K562 (cell line): ENCODE data around the gene RNASEH2A. TPM values are rescaled to one million over a fixed set of nuclear protein-coding genes. Genes with fewer than 3 reads are reported as not detected.

Experiments
- AFF1 ChIP-seq, 2 experiments: fragments of 450-650 bp; IDR thresholded peaks; 2 replicates each; pipeline ENCODE4 v1.6.1; 2018; ENCODE audit warnings: mild to moderate bottlenecking in 2 of 2, low read depth in 1 of 2; ENCODE audit not compliant: partially characterized antibody in 2 of 2
- CAMTA2 ChIP-seq: fragments of 250-450 bp; sonication (Bioruptor Pico); conservative IDR thresholded peaks from 2 replicates; pipeline ENCODE4 v1.5.1; 2022
- CTCF ChIP-seq, 3 experiments: IDR thresholded peaks in 2 of 3; conservative IDR thresholded peaks in 1 of 3; 2 replicates each; pipeline ENCODE4 v1.5.1; 2011 to 2012; ENCODE audit warnings: low read length in 3 of 3, mild to moderate bottlenecking in 3 of 3, control low read depth in 2 of 3, improper control_type of control experiment in 1 of 3, inconsistent platforms in 1 of 3, low read depth in 1 of 3, mixed read lengths in 1 of 3, moderate library complexity in 1 of 3; ENCODE audit not compliant: insufficient read depth in 2 of 3
- ETV1 ChIP-seq: fragments of 450-650 bp; conservative IDR thresholded peaks from 2 replicates; pipeline ENCODE4 v1.6.1; 2016; ENCODE audit warnings: missing genetic modification characterization, control low read depth, low read depth, missing compliant biosample characterization
- HDAC3 ChIP-seq: fragments of 450-650 bp; IDR thresholded peaks from 2 replicates; pipeline ENCODE4 v1.6.1; 2018; ENCODE audit warnings: borderline replicate concordance, mild to moderate bottlenecking, moderate library complexity; ENCODE audit not compliant: partially characterized antibody
- KAT8 ChIP-seq: fragments of 450-650 bp; IDR thresholded peaks from 2 replicates; pipeline ENCODE4 v1.6.1; 2016; ENCODE audit warnings: low read depth, mild to moderate bottlenecking
- KDM2B ChIP-seq: fragments of 250-450 bp; sonication (Bioruptor Pico); IDR thresholded peaks from 2 replicates; pipeline ENCODE4 v1.8.0; 2021; ENCODE audit warnings: mild to moderate bottlenecking, moderate library complexity
- MEF2D ChIP-seq: conservative IDR thresholded peaks from 2 replicates; pipeline ENCODE4 v1.6.1; 2016; ENCODE audit warnings: low read depth, missing genetic modification characterization, missing compliant biosample characterization
- NCOR1 ChIP-seq: fragments of 450-650 bp; IDR thresholded peaks from 2 replicates; pipeline ENCODE4 v1.6.1; 2016; ENCODE audit warnings: mild to moderate bottlenecking, moderate library complexity
- POLR2B ChIP-seq: fragments of 450-650 bp; IDR thresholded peaks from 2 replicates; pipeline ENCODE4 v1.6.1; 2018; ENCODE audit warnings: low read depth; ENCODE audit not compliant: partially characterized antibody
- RBM14 ChIP-seq: fragments of 200-400 bp; formaldehyde crosslinking; IDR thresholded peaks from 2 replicates; pipeline ENCODE4 v1.6.1; 2018; ENCODE audit warnings: low read depth, mild to moderate bottlenecking, low read length, moderate library complexity, borderline replicate concordance; ENCODE audit not compliant: insufficient read depth
- TARDBP ChIP-seq: fragments of 450-650 bp; IDR thresholded peaks from 2 replicates; pipeline ENCODE4 v1.6.1; 2016
- ZNF408 ChIP-seq: fragments of 250-450 bp; sonication (Bioruptor Pico); IDR thresholded peaks from 2 replicates; pipeline ENCODE4 v1.4.0; 2020; ENCODE audit warnings: low read depth, mild to moderate bottlenecking, moderate library complexity
- polyA plus RNA-seq, 8 experiments: library from polyadenylated mRNA; depleted of rRNA in 4 of 8; stranded (reverse) in 5 of 8; unstranded in 3 of 8; fragments of >200 nt; fragmentation: Nextera tagmentation in 2 of 8; fragmentation: Illumina TruSeq in 1 of 8; extraction: Ambion mirVana in 2 of 8; extraction: Trizol in 1 of 8; gene quantifications; 2 replicates each; pipeline versions ENCODE4 v1.2.1 to v1.2.3, GENCODE V29; 2011 to 2014; ENCODE audit warnings: inconsistent platforms in 1 of 8, missing spikeins in 1 of 8
- total RNA-seq, 7 experiments: library from RNA; depleted of rRNA in 6 of 7; stranded (reverse); fragments of >200 nt in 6 of 7; fragmentation: Illumina TruSeq in 2 of 7; extraction: Trizol in 2 of 7; gene quantifications; 2 replicates each; pipeline versions ENCODE4 v1.2.1 to v1.2.3, GENCODE V29; 2011 to 2021; ENCODE audit warnings: low replicate concordance in 1 of 7
- TF ChIP-seq, protein P1 (sequence below): sonication (generic); formaldehyde crosslinking; IDR thresholded peaks from 2 replicates; pipeline ENCODE4 v1.4.0; 2020; ENCODE audit warnings: mild to moderate bottlenecking, missing genetic modification reagents
- TF ChIP-seq, protein P2 (sequence below): fragments of 250-450 bp; sonication (Bioruptor Pico); IDR thresholded peaks from 2 replicates; pipeline ENCODE4 v1.5.0; 2021; ENCODE audit warnings: mild to moderate bottlenecking, moderate library complexity

The RNASEH2A gene
- total and polyA plus RNA-seq, 9 of the 15 experiments (the other 6 are each of a cell fraction or from before 2014, with no cell fraction given), result 22.3 to 78.0 (median 61.7) TPM

GRCh38 chr19:12801466-12802266, 4.7 kb upstream of the RNASEH2A start, which contains the start of the genes PRDX2 and THSD8 (continued):
- TF ChIP-seq ETV1 (no peak), ZNF408 (CRISPR knock-in tag) (no peak), TARDBP (no peak), MEF2D (tag) (no peak), AFF1 (IDR thresholded peaks at IDR 0.05; ENCODE audit: low read depth in 1 of 2, partially characterized antibody in 2 of 2) (peak in 1 of 2 experiments; percentile 44), CTCF (IDR thresholded peaks at IDR 0.05 in 2 of 3, conservative IDR thresholded peaks at IDR 0.05 in 1 of 3; ENCODE audit: insufficient read depth in 2 of 3, low read depth in 1 of 3, low read length in 3 of 3) (no peak), HDAC3 (no peak), RBM14 (no peak), CAMTA2 (CRISPR knock-in tag) (no peak), KAT8 (no peak), KDM2B (CRISPR knock-in tag) (no peak; the same call in 1 of the 2 replicates), POLR2B (peak; percentile 88), NCOR1 (no peak)
- TF ChIP-seq, protein P1, sequence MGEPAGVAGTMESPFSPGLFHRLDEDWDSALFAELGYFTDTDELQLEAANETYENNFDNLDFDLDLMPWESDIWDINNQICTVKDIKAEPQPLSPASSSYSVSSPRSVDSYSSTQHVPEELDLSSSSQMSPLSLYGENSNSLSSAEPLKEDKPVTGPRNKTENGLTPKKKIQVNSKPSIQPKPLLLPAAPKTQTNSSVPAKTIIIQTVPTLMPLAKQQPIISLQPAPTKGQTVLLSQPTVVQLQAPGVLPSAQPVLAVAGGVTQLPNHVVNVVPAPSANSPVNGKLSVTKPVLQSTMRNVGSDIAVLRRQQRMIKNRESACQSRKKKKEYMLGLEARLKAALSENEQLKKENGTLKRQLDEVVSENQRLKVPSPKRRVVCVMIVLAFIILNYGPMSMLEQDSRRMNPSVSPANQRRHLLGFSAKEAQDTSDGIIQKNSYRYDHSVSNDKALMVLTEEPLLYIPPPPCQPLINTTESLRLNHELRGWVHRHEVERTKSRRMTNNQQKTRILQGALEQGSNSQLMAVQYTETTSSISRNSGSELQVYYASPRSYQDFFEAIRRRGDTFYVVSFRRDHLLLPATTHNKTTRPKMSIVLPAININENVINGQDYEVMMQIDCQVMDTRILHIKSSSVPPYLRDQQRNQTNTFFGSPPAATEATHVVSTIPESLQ (CRISPR knock-in tag), result 0 out of 2 replicates have a peak, but pooled peaks have one; percentile 13
- TF ChIP-seq, protein P2, sequence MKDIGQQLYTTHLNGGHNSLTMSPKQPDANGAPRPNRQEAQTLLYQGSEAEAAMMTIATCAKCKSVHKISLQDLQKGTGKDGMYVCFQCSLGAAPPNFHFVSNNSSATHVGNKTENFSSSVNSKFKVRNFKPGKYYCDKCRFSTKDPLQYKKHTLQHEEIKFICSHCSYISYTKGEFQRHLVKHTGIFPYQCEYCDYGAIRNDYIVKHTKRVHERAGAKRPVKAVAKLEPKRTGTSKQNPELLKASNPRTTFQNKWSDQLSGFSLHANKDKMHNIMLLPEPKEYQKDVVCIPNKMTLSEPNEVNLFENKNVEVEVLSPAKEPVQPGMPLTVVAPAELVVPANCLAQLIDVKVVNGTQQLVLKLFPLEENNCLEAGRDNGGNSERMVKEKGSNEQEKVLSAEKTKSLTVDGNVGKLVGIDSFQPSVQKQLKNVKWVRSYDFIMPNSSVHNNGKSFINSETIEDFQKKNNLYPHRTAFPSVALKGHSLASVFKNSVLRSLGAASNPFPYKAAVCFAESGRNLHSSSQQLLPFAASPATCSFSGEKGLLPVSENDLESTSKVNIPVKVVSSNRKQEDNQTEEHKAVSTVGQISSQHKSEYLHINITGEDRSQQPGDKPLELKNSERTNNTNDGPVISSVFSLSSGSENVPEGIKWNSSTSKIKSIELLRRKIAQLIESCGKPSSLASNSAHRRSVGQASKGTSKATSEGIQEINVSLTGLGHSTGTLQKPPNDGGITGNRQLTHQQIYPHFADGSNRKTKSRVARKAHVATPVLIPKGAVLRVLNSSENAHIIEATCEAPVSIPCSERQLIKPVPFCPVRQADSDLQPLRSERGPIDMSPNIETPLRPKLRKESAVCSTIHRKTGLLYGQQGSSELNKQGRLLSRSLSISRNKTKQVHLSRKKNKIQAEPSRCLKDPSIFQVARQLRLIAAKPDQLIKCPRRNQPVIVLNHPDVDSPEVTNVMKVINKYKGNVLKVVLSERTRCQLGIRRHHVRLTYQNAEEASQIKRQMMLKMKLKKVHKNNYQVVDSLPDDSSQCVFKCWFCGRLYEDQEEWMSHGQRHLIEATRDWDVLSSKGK (CRISPR knock-in tag), result no peak
